NCI-H446 treated with DMSO at 0.1 percent for 48 hours (cell line): ENCODE data around the gene POP5.

Source experiments
- DNase-seq: peaks from one replicate; lab custom pipeline; 2025; lab: John Stamatoyannopoulos, UW

Gene POP5

GRCh38 chr12:120588948-120589930, 8.0 kb upstream of the POP5 start:
- DNase-seq = no peak

GRCh38 chr12:120588371-120588770, 7.2 kb upstream of the POP5 start:
- DNase-seq = no peak

- no peak for DNase-seq
These were observed 5.7 kb upstream of the POP5 start for GRCh38 chr12:120586860-120587259.

- no peak for DNase-seq
These were observed 5.0 kb upstream of the POP5 start for GRCh38 chr12:120586206-120586605.

GRCh38 chr12:120584343-120585149, 3.3 kb upstream of the POP5 start:
- DNase-seq = peak; percentile 1

GRCh38 chr12:120583478-120584030, 2.4 kb upstream of the POP5 start:
- peak; percentile 11 for DNase-seq

GRCh38 chr12:120581998-120582397, 796 bp upstream of the POP5 start:
- DNase-seq = no peak

GRCh38 chr12:120579179-120579578, 2.0 kb downstream of the POP5 start:
- DNase-seq = no peak

- no peak for DNase-seq
These were observed 7.1 kb downstream of the POP5 start for GRCh38 chr12:120574106-120574505.

GRCh38 chr12:120573560-120573959, 7.6 kb downstream of the POP5 start:
- DNase-seq = no peak

- DNase-seq = no peak
These were observed 9.9 kb downstream of the POP5 start for GRCh38 chr12:120571299-120571698.

GRCh38 chr12:120563495-120563894, 17.7 kb downstream of the POP5 start:
- no peak for DNase-seq

GRCh38 chr12:120562906-120563305, 18.3 kb downstream of the POP5 start:
- DNase-seq = no peak

- DNase-seq = no peak
These were observed 23.6 kb downstream of the POP5 start for GRCh38 chr12:120557589-120557988.

- DNase-seq = no peak
These were observed 26.5 kb downstream of the POP5 start for GRCh38 chr12:120554678-120555077.

GRCh38 chr12:120546050-120546386, 35.2 kb downstream of the POP5 start:
- no peak for DNase-seq

GRCh38 chr12:120544691-120545090, 36.5 kb downstream of the POP5 start:
- DNase-seq = no peak

GRCh38 chr12:120542166-120542565, 39.0 kb downstream of the POP5 start:
- DNase-seq = no peak

GRCh38 chr12:120540445-120540844, 40.8 kb downstream of the POP5 start:
- DNase-seq = no peak

GRCh38 chr12:120539303-120539702, 41.9 kb downstream of the POP5 start:
- no peak for DNase-seq

- DNase-seq = no peak
These were observed 42.7 kb downstream of the POP5 start for GRCh38 chr12:120538281-120539156.

GRCh38 chr12:120537856-120538220, 43.4 kb downstream of the POP5 start:
- DNase-seq = no peak
